Activated naive CD4-positive, alpha-beta T cell treated with anti-CD3 and anti-CD28 coated beads, Interleukin-2, amount 50 U/mL, for 72 hours (primary cell): ENCODE results near the gene CEND1. TPM values are rescaled to one million over a fixed set of nuclear protein-coding genes. Genes with fewer than 3 reads are reported as not detected.
A peak's percentile ranks its signal among the peaks of the same experiment; 100 is the strongest.

Source experiments
- ATAC-seq, 2 donors: fragments of 150-1000 bp; cut with Tn5 transposase; 2 replicates each; pipeline ENCODE4 v1.10.0; 2021; ENCODE audit warnings: mild to moderate bottlenecking in 2 of 2, moderate library complexity in 2 of 2
- DNase-seq, 2 donors: peaks; one replicate each; pipeline ENCODE4 v3.0.0; 2021 to 2022; ENCODE audit warnings: low spot score in 2 of 2
- H3K27ac Mint-ChIP-seq, 2 donors: one replicate each; pipeline ENCODE4 v1.8.0; 2022; ENCODE audit warnings: mild to moderate bottlenecking in 2 of 2, mixed read lengths in 2 of 2
- H3K36me3 Mint-ChIP-seq, 2 donors: one replicate each; pipeline ENCODE4 v1.8.0; 2022; ENCODE audit warnings: mixed read lengths in 2 of 2
- H3K9me3 Mint-ChIP-seq, 2 donors: one replicate each; pipeline ENCODE4 v1.8.0; 2022; ENCODE audit warnings: mixed read lengths in 2 of 2
- total RNA-seq, 2 donors: library from RNA; stranded (reverse); gene quantifications; one replicate each; pipeline ENCODE4 v1.2.3, GENCODE V29; 2022

Gene CEND1
- total RNA-seq, 2 donors from 2014 or later = 1.1 TPM; not detected in 1

- no peak for ATAC-seq
- H3K36me3 Mint-ChIP-seq = peaks cover 2 to 3% of the 10 kb centered on the region in 2 donors
- no peak for DNase-seq
- no peaks in the 10 kb centered on the region for H3K9me3 Mint-ChIP-seq
- H3K27ac Mint-ChIP-seq = peak overlapping the region; percentile 55 to 76
Measured at GRCh38 chr11:803770-804598, 14.1 kb upstream of the CEND1 start.

GRCh38 chr11:803467-803742 is 13.5 kb upstream of the CEND1 start:
- no peaks in the 10 kb centered on the region for H3K36me3 Mint-ChIP-seq
- ATAC-seq (no peak), DNase-seq (no peak)
- H3K27ac Mint-ChIP-seq = no peak overlapping the region
- H3K9me3 Mint-ChIP-seq = no peaks in the 10 kb centered on the region

- Mint-ChIP-seq H3K9me3 (no peaks in the 10 kb centered on the region), H3K36me3 (no peaks in the 10 kb centered on the region), H3K27ac (no peak overlapping the region)
- DNase-seq (no peak), ATAC-seq (no peak)
Measured at GRCh38 chr11:802693-803466, 13.0 kb upstream of the CEND1 start.

- H3K9me3 Mint-ChIP-seq = no peaks in the 10 kb centered on the region
- no peaks in the 10 kb centered on the region for H3K36me3 Mint-ChIP-seq
- ATAC-seq (no peak), DNase-seq (no peak)
- H3K27ac Mint-ChIP-seq = no peak overlapping the region
Measured at GRCh38 chr11:802018-802617, 12.2 kb upstream of the CEND1 start.

GRCh38 chr11:801097-801780 is 11.3 kb upstream of the CEND1 start:
- ATAC-seq (no peak), DNase-seq (no peak)
- H3K9me3 Mint-ChIP-seq = no peaks in the 10 kb centered on the region
- no peak overlapping the region for H3K27ac Mint-ChIP-seq
- no peaks in the 10 kb centered on the region for H3K36me3 Mint-ChIP-seq

- Mint-ChIP-seq H3K36me3 (no peaks in the 10 kb centered on the region), H3K27ac (no peak overlapping the region), H3K9me3 (no peaks in the 10 kb centered on the region)
- DNase-seq = no peak
- no peak for ATAC-seq
Measured at GRCh38 chr11:800473-800872, 10.6 kb upstream of the CEND1 start.

GRCh38 chr11:799641-800316 is 9.9 kb upstream of the CEND1 start:
- no peaks in the 10 kb centered on the region for H3K36me3 Mint-ChIP-seq

GRCh38 chr11:798093-798713 is 8.3 kb upstream of the CEND1 start, which contains the start of gene SLC25A22:
Gene SLC25A22, minus strand, starts transcription at chr11:798281. Its CDS starts 3,275 bp downstream, at chr11:795006.
- Mint-ChIP-seq H3K9me3 (no peaks in the 10 kb centered on the region), H3K27ac (peak within 1 kb of the TSS; percentile 81 to 87), H3K36me3 (no peaks in the 10 kb centered on the region)
- ATAC-seq = peak; percentile 55 to 66
- peak; percentile 86 to 95 for DNase-seq

More at GRCh38 chr11:799641-800316, 9.9 kb upstream of the CEND1 start:
- Mint-ChIP-seq H3K27ac (no peak overlapping the region), H3K9me3 (no peaks in the 10 kb centered on the region)
- no peak for ATAC-seq
- DNase-seq = no peak

- Mint-ChIP-seq H3K9me3 (no peaks in the 10 kb centered on the region), H3K27ac (peak overlapping the region; percentile 81 to 87), H3K36me3 (no peaks in the 10 kb centered on the region)
- ATAC-seq = peak; percentile 52 to 58
- peak; percentile 79 to 83 for DNase-seq
Measured at GRCh38 chr11:797296-798092, 7.6 kb upstream of the CEND1 start.

GRCh38 chr11:796565-797295 is 6.8 kb upstream of the CEND1 start:
- H3K27ac Mint-ChIP-seq = peak overlapping the region; percentile 69 to 87
- no peaks in the 10 kb centered on the region for H3K36me3 Mint-ChIP-seq
- DNase-seq (no peak), ATAC-seq (peak in 1 of 2 donors; percentile 1)
- H3K9me3 Mint-ChIP-seq = no peaks in the 10 kb centered on the region

- H3K27ac Mint-ChIP-seq = peak overlapping the region; percentile 81 to 87
- no peaks in the 10 kb centered on the region for H3K9me3 Mint-ChIP-seq
- DNase-seq (peak; percentile 79 to 91), ATAC-seq (peak; percentile 78 to 84)
- no peaks in the 10 kb centered on the region for H3K36me3 Mint-ChIP-seq
Measured at GRCh38 chr11:795634-796564, 6.0 kb upstream of the CEND1 start.

- ATAC-seq = no peak
- DNase-seq = no peak
- no peaks in the 10 kb centered on the region for H3K36me3 Mint-ChIP-seq
- H3K9me3 Mint-ChIP-seq = no peaks in the 10 kb centered on the region
- no peak overlapping the region for H3K27ac Mint-ChIP-seq
Measured at GRCh38 chr11:794766-795633, 5.1 kb upstream of the CEND1 start.
